Neural cell (in vitro differentiated cells): Measurements from ENCODE around the gene SERPINH1. TPM values are rescaled to one million over a fixed set of nuclear protein-coding genes. Genes with fewer than 3 reads are reported as not detected.

Source experiments
- H2AFZ ChIP-seq: fragments of 200-600, 300-800 bp; sonication (generic), shearing (Covaris generic); 2 replicates; pipeline ENCODE4 v1.6.0; 2014; ENCODE audit warnings: low read depth, mild to moderate bottlenecking, antibody characterized with exemption, low read length, moderate library complexity
- H3F3A ChIP-seq: fragments of 200-600 bp; shearing (Covaris generic); 2 replicates; pipeline ENCODE4 v1.6.1; 2016; ENCODE audit warnings: mild to moderate bottlenecking, moderate library complexity, mixed read lengths, antibody characterized with exemption, low read length; ENCODE audit not compliant: insufficient read depth, poor library complexity, severe bottlenecking
- H3K27ac ChIP-seq: fragments of 200-600, 300-800 bp; sonication (generic), shearing (Covaris generic); 2 replicates; pipeline ENCODE4 v1.5.1; 2014; ENCODE audit warnings: mild to moderate bottlenecking, low read length, moderate library complexity
- H3K27me3 ChIP-seq: fragments of 300-800, 200-600 bp; sonication (generic), shearing (Covaris generic); 2 replicates; pipeline ENCODE4 v1.6.0; 2014; ENCODE audit warnings: mild to moderate bottlenecking, low read depth, low read length, moderate library complexity; ENCODE audit not compliant: insufficient read depth
- H3K36me3 ChIP-seq: fragments of 300-800, 200-600 bp; sonication (generic), shearing (Covaris generic); 2 replicates; pipeline ENCODE4 v1.5.1; 2014; ENCODE audit warnings: mild to moderate bottlenecking, antibody characterized with exemption, low read length, moderate library complexity; ENCODE audit not compliant: insufficient read depth
- H3K4me2 ChIP-seq: fragments of 300-800, 200-600 bp; sonication (generic), shearing (Covaris generic); 2 replicates; pipeline ENCODE4 v1.6.0; 2014; ENCODE audit warnings: mild to moderate bottlenecking, low read length
- H3K4me3 ChIP-seq: fragments of 300-800, 200-600 bp; sonication (generic), shearing (Covaris generic); 2 replicates; pipeline ENCODE4 v1.5.1; 2014; ENCODE audit warnings: mild to moderate bottlenecking, low read length, moderate library complexity
- H3K79me2 ChIP-seq: fragments of 200-600 bp; shearing (Covaris generic); replicated peaks from 2 replicates; pipeline ENCODE4 v1.6.0; 2014; ENCODE audit warnings: mild to moderate bottlenecking, low read length, moderate library complexity; ENCODE audit not compliant: insufficient read depth
- H3K9ac ChIP-seq: fragments of 300-800, 200-600 bp; sonication (generic), shearing (Covaris generic); 2 replicates; pipeline ENCODE4 v1.6.1; 2016; ENCODE audit warnings: mild to moderate bottlenecking, low read length, mixed read lengths
- H3K9me2 ChIP-seq: fragments of 200-600 bp; shearing (Covaris generic); 2 replicates; pipeline ENCODE4 v1.6.1; 2016; ENCODE audit warnings: mild to moderate bottlenecking, low read length, mixed read lengths; ENCODE audit not compliant: insufficient read depth
- H3K9me3 ChIP-seq: fragments of 200-600, 300-800 bp; sonication (generic), shearing (Covaris generic); 2 replicates; pipeline ENCODE4 v1.6.1; 2016; ENCODE audit warnings: mild to moderate bottlenecking, mixed run types, low read length, moderate library complexity, mixed read lengths
- H4K20me1 ChIP-seq: fragments of 200-600 bp; shearing (Covaris generic); 2 replicates; pipeline ENCODE4 v1.6.1; 2016; ENCODE audit warnings: mild to moderate bottlenecking, mixed run types; ENCODE audit not compliant: insufficient read depth
- EP300 ChIP-seq: fragments of 450-650 bp; conservative IDR thresholded peaks from 2 replicates; pipeline ENCODE4 v1.6.1; 2014; ENCODE audit warnings: antibody characterized with exemption, mild to moderate bottlenecking, moderate library complexity; ENCODE audit not compliant: poor library complexity, severe bottlenecking
- EZH2 ChIP-seq: fragments of 200-600, 300-800 bp; shearing (Covaris generic), sonication (generic); IDR thresholded peaks from 2 replicates; pipeline ENCODE4 v1.6.1; 2014; ENCODE audit warnings: antibody characterized with exemption, low read length, borderline replicate concordance, mild to moderate bottlenecking; ENCODE audit not compliant: insufficient read depth, poor library complexity, severe bottlenecking
- MXI1 ChIP-seq: fragments of 450-650 bp; conservative IDR thresholded peaks from 2 replicates; pipeline ENCODE4 v1.6.1; 2014; ENCODE audit warnings: antibody characterized with exemption, mild to moderate bottlenecking; ENCODE audit not compliant: poor library complexity, severe bottlenecking
- POLR2AphosphoS5 ChIP-seq: IDR thresholded peaks from 2 replicates; pipeline ENCODE4 v1.6.1; 2012
- RAD21 ChIP-seq: fragments of 450-650 bp; conservative IDR thresholded peaks from 2 replicates; pipeline ENCODE4 v1.6.1; 2014; ENCODE audit warnings: antibody characterized with exemption, mild to moderate bottlenecking, moderate library complexity
- SMC3 ChIP-seq: fragments of 450-650 bp; conservative IDR thresholded peaks from 2 replicates; pipeline ENCODE4 v1.6.1; 2014; ENCODE audit warnings: antibody characterized with exemption, mild to moderate bottlenecking, moderate library complexity; ENCODE audit not compliant: poor library complexity
- TAF1 ChIP-seq: IDR thresholded peaks from 2 replicates; pipeline ENCODE4 v1.6.1; 2012; ENCODE audit warnings: low read depth
- polyA plus RNA-seq: library from polyadenylated mRNA; depleted of rRNA; stranded (reverse); fragments of >200 nt; gene quantifications from 2 replicates; pipeline ENCODE4 v1.2.3, GENCODE V29; 2014
- TF ChIP-seq, protein P1 (sequence below): IDR thresholded peaks from 2 replicates; pipeline ENCODE4 v1.6.1; 2012; ENCODE audit warnings: borderline replicate concordance
- TF ChIP-seq, protein P2 (sequence below): fragments of 450-650 bp; IDR thresholded peaks from 2 replicates; pipeline ENCODE4 v1.5.1; 2014; ENCODE audit warnings: antibody characterized with exemption, mild to moderate bottlenecking, moderate library complexity; ENCODE audit not compliant: poor library complexity, severe bottlenecking

The SERPINH1 gene
- polyA plus RNA-seq, 1 donor from 2014 or later: 16.1 TPM

DNA sequence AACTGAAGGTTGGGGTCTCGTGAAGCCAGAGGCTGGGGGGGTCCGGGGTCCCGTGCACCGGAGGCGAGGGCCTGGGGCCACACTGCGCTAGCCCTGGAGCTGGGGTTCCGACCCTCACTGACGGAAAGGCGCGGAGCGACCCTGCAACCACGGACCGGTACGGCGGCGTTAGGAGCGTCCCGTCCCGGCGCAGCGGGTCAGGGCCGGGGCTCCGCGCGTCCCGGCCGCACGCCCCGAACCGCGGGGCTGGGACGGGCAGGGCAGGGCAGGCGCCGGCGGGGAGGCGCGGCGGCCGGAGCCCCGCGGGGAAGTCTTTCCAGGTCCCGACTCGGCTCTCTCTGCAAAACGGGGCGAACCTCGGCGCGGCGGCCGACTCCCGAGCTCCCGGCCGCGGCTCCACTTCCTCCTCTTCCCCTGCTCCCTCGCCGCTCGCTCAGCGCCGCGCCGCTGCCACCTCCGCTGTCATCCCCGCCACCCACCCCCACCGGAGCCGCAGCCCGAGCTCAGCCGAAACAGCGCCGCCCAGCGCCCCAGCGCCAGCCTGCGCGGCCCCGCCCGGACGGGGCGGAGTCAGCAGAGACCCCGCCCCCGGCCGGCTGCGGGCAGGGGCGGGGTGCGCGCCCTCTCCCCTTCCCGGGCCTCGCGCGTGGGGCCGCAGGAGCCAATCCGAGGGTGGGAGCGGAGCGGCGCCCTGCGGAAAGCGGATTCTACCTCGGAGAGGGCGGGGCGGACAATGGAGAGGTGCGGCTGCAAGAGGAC, 36.4 kb upstream of the SERPINH1 start, which contains the start of gene GDPD5:
Gene GDPD5, minus strand, starts transcription at position 509 of the 759 bp plus-strand sequence. CDS start 48,206 bp downstream, outside the sequence.
- TF ChIP-seq POLR2AphosphoS5 (peak; percentile 95), RAD21 (peak; percentile 59), SMC3 (peak; percentile 72), MXI1 (peak; percentile 58), EZH2 (no peak), EP300 (peak; percentile 51), TAF1 (peak; percentile 80)
- TF ChIP-seq, protein P1, sequence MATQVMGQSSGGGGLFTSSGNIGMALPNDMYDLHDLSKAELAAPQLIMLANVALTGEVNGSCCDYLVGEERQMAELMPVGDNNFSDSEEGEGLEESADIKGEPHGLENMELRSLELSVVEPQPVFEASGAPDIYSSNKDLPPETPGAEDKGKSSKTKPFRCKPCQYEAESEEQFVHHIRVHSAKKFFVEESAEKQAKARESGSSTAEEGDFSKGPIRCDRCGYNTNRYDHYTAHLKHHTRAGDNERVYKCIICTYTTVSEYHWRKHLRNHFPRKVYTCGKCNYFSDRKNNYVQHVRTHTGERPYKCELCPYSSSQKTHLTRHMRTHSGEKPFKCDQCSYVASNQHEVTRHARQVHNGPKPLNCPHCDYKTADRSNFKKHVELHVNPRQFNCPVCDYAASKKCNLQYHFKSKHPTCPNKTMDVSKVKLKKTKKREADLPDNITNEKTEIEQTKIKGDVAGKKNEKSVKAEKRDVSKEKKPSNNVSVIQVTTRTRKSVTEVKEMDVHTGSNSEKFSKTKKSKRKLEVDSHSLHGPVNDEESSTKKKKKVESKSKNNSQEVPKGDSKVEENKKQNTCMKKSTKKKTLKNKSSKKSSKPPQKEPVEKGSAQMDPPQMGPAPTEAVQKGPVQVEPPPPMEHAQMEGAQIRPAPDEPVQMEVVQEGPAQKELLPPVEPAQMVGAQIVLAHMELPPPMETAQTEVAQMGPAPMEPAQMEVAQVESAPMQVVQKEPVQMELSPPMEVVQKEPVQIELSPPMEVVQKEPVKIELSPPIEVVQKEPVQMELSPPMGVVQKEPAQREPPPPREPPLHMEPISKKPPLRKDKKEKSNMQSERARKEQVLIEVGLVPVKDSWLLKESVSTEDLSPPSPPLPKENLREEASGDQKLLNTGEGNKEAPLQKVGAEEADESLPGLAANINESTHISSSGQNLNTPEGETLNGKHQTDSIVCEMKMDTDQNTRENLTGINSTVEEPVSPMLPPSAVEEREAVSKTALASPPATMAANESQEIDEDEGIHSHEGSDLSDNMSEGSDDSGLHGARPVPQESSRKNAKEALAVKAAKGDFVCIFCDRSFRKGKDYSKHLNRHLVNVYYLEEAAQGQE: no peak
- TF ChIP-seq, protein P2, sequence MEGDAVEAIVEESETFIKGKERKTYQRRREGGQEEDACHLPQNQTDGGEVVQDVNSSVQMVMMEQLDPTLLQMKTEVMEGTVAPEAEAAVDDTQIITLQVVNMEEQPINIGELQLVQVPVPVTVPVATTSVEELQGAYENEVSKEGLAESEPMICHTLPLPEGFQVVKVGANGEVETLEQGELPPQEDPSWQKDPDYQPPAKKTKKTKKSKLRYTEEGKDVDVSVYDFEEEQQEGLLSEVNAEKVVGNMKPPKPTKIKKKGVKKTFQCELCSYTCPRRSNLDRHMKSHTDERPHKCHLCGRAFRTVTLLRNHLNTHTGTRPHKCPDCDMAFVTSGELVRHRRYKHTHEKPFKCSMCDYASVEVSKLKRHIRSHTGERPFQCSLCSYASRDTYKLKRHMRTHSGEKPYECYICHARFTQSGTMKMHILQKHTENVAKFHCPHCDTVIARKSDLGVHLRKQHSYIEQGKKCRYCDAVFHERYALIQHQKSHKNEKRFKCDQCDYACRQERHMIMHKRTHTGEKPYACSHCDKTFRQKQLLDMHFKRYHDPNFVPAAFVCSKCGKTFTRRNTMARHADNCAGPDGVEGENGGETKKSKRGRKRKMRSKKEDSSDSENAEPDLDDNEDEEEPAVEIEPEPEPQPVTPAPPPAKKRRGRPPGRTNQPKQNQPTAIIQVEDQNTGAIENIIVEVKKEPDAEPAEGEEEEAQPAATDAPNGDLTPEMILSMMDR: peak; percentile 91
- Histone ChIP-seq H2AFZ (peak within 1 kb of the TSS; percentile 85), H3F3A (no peaks in the 10 kb centered on the region), H3K27me3 (no peaks in the 10 kb centered on the region), H3K9ac (peak within 1 kb of the TSS; percentile 91), H3K9me3 (no peaks in the 10 kb centered on the region), H3K9me2 (no peaks in the 10 kb centered on the region), H3K4me3 (peak within 1 kb of the TSS; percentile 100), H3K27ac (peak within 1 kb of the TSS; percentile 76), H3K36me3 (no peaks in the 10 kb centered on the region), H3K4me2 (peak within 1 kb of the TSS; percentile 96), H4K20me1 (no peaks in the 10 kb centered on the region), H3K79me2 (peaks cover 18% of the 10 kb centered on the region)

DNA sequence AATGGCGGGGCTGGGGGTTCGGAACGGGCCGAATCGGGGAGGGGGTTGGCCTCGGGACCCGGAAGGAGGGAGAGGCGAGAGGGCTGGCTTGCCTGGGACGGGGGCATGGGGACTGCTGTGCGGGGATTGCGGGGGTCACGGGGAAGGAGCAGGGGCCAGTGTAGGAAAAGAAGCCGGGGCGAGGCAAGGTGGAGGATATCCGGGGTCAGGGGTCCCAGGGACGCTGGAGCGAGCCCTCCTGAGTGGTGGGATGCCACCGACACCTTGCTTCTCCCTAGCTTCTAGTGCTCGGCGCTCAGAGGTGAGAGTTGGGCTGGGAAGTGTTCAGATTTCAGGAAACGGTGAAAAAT, 35.9 kb upstream of the SERPINH1 start:
- peaks cover 18% of the 10 kb centered on the region for H3K79me2 ChIP-seq
- peak overlapping the region; percentile 76 for H3K4me2 ChIP-seq

More for the DNA sequence above, 35.9 kb upstream of the SERPINH1 start:
- Histone ChIP-seq H4K20me1 (no peaks in the 10 kb centered on the region), H3K36me3 (no peaks in the 10 kb centered on the region), H2AFZ (peak overlapping the region; percentile 85), H3K9me3 (no peaks in the 10 kb centered on the region), H3F3A (no peaks in the 10 kb centered on the region), H3K9me2 (no peaks in the 10 kb centered on the region), H3K27me3 (no peaks in the 10 kb centered on the region), H3K9ac (peak overlapping the region; percentile 88), H3K4me3 (peak overlapping the region; percentile 100), H3K27ac (peak overlapping the region; percentile 76)
- peak; percentile 22 for TF ChIP-seq TAF1
- no peak for TF ChIP-seq SMC3
- TF ChIP-seq EP300: no peak
- TF ChIP-seq, protein P2: no peak
